Activated T-cell treated with anti-CD3 and anti-CD28 coated beads for 1 hour (primary cell): ENCODE results near the gene IQGAP1.
"Not testable (repeated sequence)": the region's sequence is repeated elsewhere in the genome, so short reads cannot be mapped to it uniquely, and the experiment has no call there.

Experiments used
- DNase-seq: peaks from one replicate; pipeline ENCODE4 v3.0.0-alpha.2; 2020; ENCODE audit warnings: low read depth

IQGAP1 gene

GRCh38 chr15:90489514-90489913, 101.5 kb downstream of the IQGAP1 start:
- no peak for DNase-seq

- DNase-seq = no peak
Measured at GRCh38 chr15:90489944-90490343, 101.9 kb downstream of the IQGAP1 start.

- no peak for DNase-seq
Measured at GRCh38 chr15:90493647-90494046, 105.6 kb downstream of the IQGAP1 start.

GRCh38 chr15:90495067-90495466, 107.0 kb downstream of the IQGAP1 start:
- no peak for DNase-seq

- DNase-seq = no peak
Measured at GRCh38 chr15:90496791-90497190, 108.7 kb downstream of the IQGAP1 start.

GRCh38 chr15:90497376-90497775, 109.3 kb downstream of the IQGAP1 start:
- DNase-seq = no peak

- DNase-seq = no peak
Measured at GRCh38 chr15:90497912-90498311, 109.9 kb downstream of the IQGAP1 start.

- DNase-seq = no peak
Measured at GRCh38 chr15:90500171-90500570, 112.1 kb downstream of the IQGAP1 start.

- DNase-seq = no peak
Measured at GRCh38 chr15:90501898-90502297, 113.9 kb downstream of the IQGAP1 start.

- DNase-seq = not testable (repeated sequence)
Measured at GRCh38 chr15:90510781-90511180, 122.7 kb downstream of the IQGAP1 start.

- not testable (repeated sequence) for DNase-seq
Measured at GRCh38 chr15:90511211-90511618, 123.2 kb downstream of the IQGAP1 start.

- DNase-seq = no peak
Measured at GRCh38 chr15:90512276-90512675, 124.2 kb downstream of the IQGAP1 start.

GRCh38 chr15:90512981-90513380, 124.9 kb downstream of the IQGAP1 start:
- no peak for DNase-seq

- DNase-seq = no peak
Measured at GRCh38 chr15:90513448-90513847, 125.4 kb downstream of the IQGAP1 start.

GRCh38 chr15:90513893-90514292, 125.9 kb downstream of the IQGAP1 start:
- DNase-seq = not testable (repeated sequence)

- DNase-seq = no peak
Measured at GRCh38 chr15:90519688-90520087, 131.6 kb downstream of the IQGAP1 start.

- DNase-seq = no peak
Measured at GRCh38 chr15:90520365-90520764, 132.3 kb downstream of the IQGAP1 start.

- no peak for DNase-seq
Measured at GRCh38 chr15:90523373-90523772, 135.3 kb downstream of the IQGAP1 start.

GRCh38 chr15:90524018-90524803, 136.2 kb downstream of the IQGAP1 start:
- DNase-seq = not testable (repeated sequence)

- no peak for DNase-seq
Measured at GRCh38 chr15:90529011-90529370, 140.9 kb downstream of the IQGAP1 start.

GRCh38 chr15:90529371-90530249, 141.6 kb downstream of the IQGAP1 start, which contains the start of gene CRTC3:
TSS of gene CRTC3 (plus strand) at chr15:90529923. CDS start at chr15:90530072, 149 bp downstream.
- DNase-seq = peak; percentile 35

- DNase-seq = peak; percentile 26
Measured at GRCh38 chr15:90530250-90531051, 142.4 kb downstream of the IQGAP1 start.
